Stimulated activated CD8-positive, alpha-beta memory T cell treated with anti-CD3 and anti-CD28 coated beads, Interleukin-7, amount 100 ng/mL, for 1 hour (primary cell): ENCODE data around the gene CLASP1.

Source experiments
- DNase-seq, 2 donors: peaks; one replicate each; pipeline ENCODE4 v3.0.0-alpha.2; 2020; ENCODE audit warnings: low read depth in 2 of 2

Gene CLASP1

GRCh38 chr2:121427187-121427689 is 222.0 kb downstream of the CLASP1 start:
- DNase-seq: no peak

- no peak for DNase-seq
Observed at GRCh38 chr2:121420486-121420885, 228.8 kb downstream of the CLASP1 start.

- DNase-seq: no peak
Observed at GRCh38 chr2:121419081-121419699, 230.1 kb downstream of the CLASP1 start.

- DNase-seq: no peak
Observed at GRCh38 chr2:121418494-121419058, 230.7 kb downstream of the CLASP1 start.

GRCh38 chr2:121417826-121418225 is 231.4 kb downstream of the CLASP1 start:
- DNase-seq: no peak

GRCh38 chr2:121415727-121416126 is 233.5 kb downstream of the CLASP1 start:
- no peak for DNase-seq

GRCh38 chr2:121412349-121412748 is 236.9 kb downstream of the CLASP1 start:
- DNase-seq: no peak

GRCh38 chr2:121409966-121410365 is 239.3 kb downstream of the CLASP1 start:
- DNase-seq: no peak

- DNase-seq: no peak
Observed at GRCh38 chr2:121409388-121409787, 239.9 kb downstream of the CLASP1 start.

- DNase-seq: no peak
Observed at GRCh38 chr2:121408641-121409040, 240.6 kb downstream of the CLASP1 start.

GRCh38 chr2:121405233-121405632 is 244.0 kb downstream of the CLASP1 start:
- no peak for DNase-seq

- DNase-seq: no peak
Observed at GRCh38 chr2:121400201-121400600, 249.1 kb downstream of the CLASP1 start.

- no peak for DNase-seq
Observed at GRCh38 chr2:121398853-121399252, 250.4 kb downstream of the CLASP1 start.

GRCh38 chr2:121390082-121390692 is 259.1 kb downstream of the CLASP1 start:
- DNase-seq: no peak

- no peak for DNase-seq
Observed at GRCh38 chr2:121388371-121388770, 260.9 kb downstream of the CLASP1 start.

GRCh38 chr2:121387591-121388325 is 261.5 kb downstream of the CLASP1 start:
- DNase-seq: no peak

- DNase-seq: no peak
Observed at GRCh38 chr2:121386707-121387106, 262.6 kb downstream of the CLASP1 start.

GRCh38 chr2:121386102-121386501 is 263.2 kb downstream of the CLASP1 start:
- DNase-seq: no peak

GRCh38 chr2:121382744-121383143 is 266.5 kb downstream of the CLASP1 start:
- DNase-seq: no peak

GRCh38 chr2:121377646-121378045 is 271.6 kb downstream of the CLASP1 start:
- DNase-seq: no peak

GRCh38 chr2:121376535-121377250 is 272.6 kb downstream of the CLASP1 start:
- no peak for DNase-seq

GRCh38 chr2:121375621-121376159 is 273.6 kb downstream of the CLASP1 start:
- DNase-seq: no peak
